Colonic mucosa (tissue), 4 donors: ENCODE results near the gene BIN2. TPM values are rescaled to one million over a fixed set of nuclear protein-coding genes. Genes with fewer than 3 reads are reported as not detected.

Experiments used
- DNase-seq: peaks from one replicate; pipeline ENCODE4 v3.0.0-alpha.2; 2020
- H3K27ac ChIP-seq: fragments of 200-600 bp; one replicate; pipeline ENCODE4 v1.8.0; 2021
- H3K27me3 ChIP-seq: fragments of 200-600 bp; one replicate; pipeline ENCODE4 v1.8.0; 2021
- H3K36me3 ChIP-seq: fragments of 200-600 bp; one replicate; pipeline ENCODE4 v1.8.0; 2021
- H3K4me1 ChIP-seq: fragments of 200-600 bp; one replicate; pipeline ENCODE4 v1.8.0; 2021; ENCODE audit warnings: mild to moderate bottlenecking
- H3K4me3 ChIP-seq: fragments of 200-600 bp; one replicate; pipeline ENCODE4 v1.8.0; 2021
- H3K9ac ChIP-seq, 2 donors: one replicate each; pipeline ENCODE4 v1.7.0; 2013; ENCODE audit warnings: control low read depth in 2 of 2, low read depth in 2 of 2, low read length in 2 of 2
- H3K9me3 ChIP-seq: fragments of 200-600 bp; one replicate; pipeline ENCODE4 v1.8.0; 2021
- intact Hi-C: fragments of 100-400 bp; cut with DNase I; formaldehyde crosslinking; loops from one replicate; pipeline ENCODE4 v1.14.1; 2022
- total RNA-seq, 2 donors: library from RNA; stranded (reverse); fragmentation: NEBNext Ultra II Directional in 1 of 2; extraction: Animal tissue kit (Norgen Biotek cat#: 25700) in 1 of 2; gene quantifications; one replicate each; pipeline ENCODE4 v1.2.1, GENCODE V29; 2021
- TF ChIP-seq, protein P1 (sequence below): fragments of 200-600 bp; IDR thresholded peaks from one replicate; pipeline ENCODE4 v1.8.0; 2022; ENCODE audit warnings: antibody characterized with exemption, mild to moderate bottlenecking
- donor health status: healthy.
- donor health status: DM: no; HTN: no; CAD: no.
- donor health status: DM: no; HTN: no; CAD: no.

BIN2 gene
- total RNA-seq, 2 donors from 2014 or later: 6.7 to 6.8 TPM

DNA sequence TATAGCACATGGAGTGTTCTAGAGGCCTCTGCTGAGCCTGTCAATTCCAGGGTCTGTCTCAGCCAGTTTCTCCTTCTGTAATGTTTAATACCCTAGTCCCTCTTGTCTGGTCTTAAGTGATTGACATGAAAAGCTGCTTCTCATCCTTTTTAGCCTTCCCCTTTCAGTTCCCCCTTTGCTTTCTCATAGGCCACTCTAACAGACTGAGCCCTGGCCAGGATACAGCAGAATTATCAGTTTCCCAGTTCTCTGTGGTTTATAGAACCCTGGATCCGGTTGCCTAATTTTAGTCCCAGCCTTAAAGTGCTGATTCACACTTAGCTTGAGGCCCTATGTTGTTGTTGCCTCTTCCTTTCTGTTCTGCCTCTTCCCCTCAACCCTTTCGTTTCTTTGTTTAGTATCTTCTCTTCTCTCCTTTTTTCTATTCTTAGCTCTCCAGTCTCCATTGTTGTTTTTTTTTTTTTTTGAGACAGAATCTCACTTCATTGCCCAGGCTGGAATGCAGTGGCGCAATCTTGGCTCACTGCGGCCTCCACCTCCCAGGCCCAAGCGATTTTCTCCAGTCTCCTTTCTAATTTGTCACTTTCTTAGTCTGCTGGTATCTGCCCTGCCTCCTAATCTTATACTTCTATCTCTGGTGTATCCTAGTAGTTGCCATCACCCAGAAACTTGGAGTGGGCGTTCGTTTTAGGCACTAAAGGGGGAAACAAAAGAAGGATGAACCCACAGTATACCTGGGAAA lies 2.9 kb upstream of the BIN2 start:
- no peak overlapping the region for H3K9ac ChIP-seq
- no peaks in the 10 kb centered on the region for H3K27me3 ChIP-seq
- H3K36me3 ChIP-seq: no peaks in the 10 kb centered on the region
- no peaks in the 10 kb centered on the region for H3K9me3 ChIP-seq
- H3K27ac ChIP-seq: peak overlapping the region; percentile 24
- TF ChIP-seq, protein P1, sequence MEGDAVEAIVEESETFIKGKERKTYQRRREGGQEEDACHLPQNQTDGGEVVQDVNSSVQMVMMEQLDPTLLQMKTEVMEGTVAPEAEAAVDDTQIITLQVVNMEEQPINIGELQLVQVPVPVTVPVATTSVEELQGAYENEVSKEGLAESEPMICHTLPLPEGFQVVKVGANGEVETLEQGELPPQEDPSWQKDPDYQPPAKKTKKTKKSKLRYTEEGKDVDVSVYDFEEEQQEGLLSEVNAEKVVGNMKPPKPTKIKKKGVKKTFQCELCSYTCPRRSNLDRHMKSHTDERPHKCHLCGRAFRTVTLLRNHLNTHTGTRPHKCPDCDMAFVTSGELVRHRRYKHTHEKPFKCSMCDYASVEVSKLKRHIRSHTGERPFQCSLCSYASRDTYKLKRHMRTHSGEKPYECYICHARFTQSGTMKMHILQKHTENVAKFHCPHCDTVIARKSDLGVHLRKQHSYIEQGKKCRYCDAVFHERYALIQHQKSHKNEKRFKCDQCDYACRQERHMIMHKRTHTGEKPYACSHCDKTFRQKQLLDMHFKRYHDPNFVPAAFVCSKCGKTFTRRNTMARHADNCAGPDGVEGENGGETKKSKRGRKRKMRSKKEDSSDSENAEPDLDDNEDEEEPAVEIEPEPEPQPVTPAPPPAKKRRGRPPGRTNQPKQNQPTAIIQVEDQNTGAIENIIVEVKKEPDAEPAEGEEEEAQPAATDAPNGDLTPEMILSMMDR: no peak
- DNase-seq: no peak
- no peak overlapping the region for H3K4me3 ChIP-seq
- intact Hi-C loops: no loop called here
- no peaks in the 10 kb centered on the region for H3K4me1 ChIP-seq

DNA sequence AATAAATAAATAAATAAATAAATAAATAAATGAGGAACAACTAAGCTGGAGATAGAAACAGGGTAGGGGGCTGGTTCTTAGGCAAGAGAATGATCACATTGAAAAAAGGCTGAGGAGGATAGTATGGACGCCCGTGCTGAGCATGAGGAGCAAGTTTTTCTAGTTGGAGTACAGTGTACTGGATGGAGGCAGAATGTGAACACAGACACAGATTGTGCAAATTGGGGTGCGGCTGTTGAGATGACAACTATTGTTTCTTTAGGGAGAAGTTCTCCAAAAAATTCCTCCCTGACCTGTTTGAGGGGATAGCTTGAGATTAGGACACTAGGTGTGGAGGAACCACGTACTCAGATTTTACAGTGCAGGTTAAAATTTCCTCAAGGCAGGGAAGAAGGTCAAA lies 979 bp upstream of the BIN2 start:
- Histone ChIP-seq H3K9ac (no peak overlapping the region), H3K27me3 (no peaks in the 10 kb centered on the region), H3K4me3 (no peak overlapping the region), H3K36me3 (no peaks in the 10 kb centered on the region), H3K9me3 (no peaks in the 10 kb centered on the region), H3K4me1 (no peaks in the 10 kb centered on the region), H3K27ac (no peak overlapping the region)
- no peak for DNase-seq
- intact Hi-C loops: no loop called here
- TF ChIP-seq, protein P1: no peak

DNA sequence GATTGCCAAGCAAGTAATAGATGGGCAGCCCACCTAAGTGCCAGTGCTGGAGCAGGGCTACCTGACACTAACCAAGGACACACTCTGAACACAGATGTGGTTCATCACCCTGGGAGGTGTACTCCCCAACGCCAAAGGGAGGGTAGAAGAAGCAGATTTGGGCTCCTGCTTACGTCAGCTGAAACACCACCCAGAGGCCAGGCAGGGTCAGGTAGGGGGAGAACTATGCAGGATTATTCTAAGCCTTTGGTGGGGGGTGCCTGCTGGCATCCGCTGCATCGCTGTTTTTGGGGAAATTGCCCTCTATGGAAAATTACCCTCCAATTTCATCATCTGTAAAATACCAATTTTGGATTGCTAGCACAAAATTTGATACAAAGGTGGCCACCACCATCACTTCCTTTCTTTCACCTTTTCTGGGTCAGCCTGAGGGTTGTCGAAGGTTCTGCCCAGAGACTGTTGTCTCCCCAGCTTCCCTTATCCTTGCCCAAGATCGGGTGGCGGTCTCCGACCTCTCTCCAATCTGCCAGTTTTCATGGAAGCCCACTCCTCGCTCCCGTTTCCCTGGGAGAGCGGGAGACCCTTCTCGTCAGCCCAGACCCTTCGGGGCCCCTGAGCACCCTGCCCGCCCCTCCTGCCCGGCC lies 535 bp downstream of the BIN2 start:
- intact Hi-C loops: no loop called here
- no peak for DNase-seq
- H3K9me3 ChIP-seq: no peaks in the 10 kb centered on the region
- no peaks in the 10 kb centered on the region for H3K36me3 ChIP-seq
- H3K27me3 ChIP-seq: no peaks in the 10 kb centered on the region
- peak overlapping the region; percentile 75 for H3K27ac ChIP-seq
- TF ChIP-seq, protein P1: no peak
- H3K9ac ChIP-seq: peak overlapping the region; percentile 48 to 57
- H3K4me1 ChIP-seq: no peaks in the 10 kb centered on the region
- peak overlapping the region; percentile 31 for H3K4me3 ChIP-seq

DNA sequence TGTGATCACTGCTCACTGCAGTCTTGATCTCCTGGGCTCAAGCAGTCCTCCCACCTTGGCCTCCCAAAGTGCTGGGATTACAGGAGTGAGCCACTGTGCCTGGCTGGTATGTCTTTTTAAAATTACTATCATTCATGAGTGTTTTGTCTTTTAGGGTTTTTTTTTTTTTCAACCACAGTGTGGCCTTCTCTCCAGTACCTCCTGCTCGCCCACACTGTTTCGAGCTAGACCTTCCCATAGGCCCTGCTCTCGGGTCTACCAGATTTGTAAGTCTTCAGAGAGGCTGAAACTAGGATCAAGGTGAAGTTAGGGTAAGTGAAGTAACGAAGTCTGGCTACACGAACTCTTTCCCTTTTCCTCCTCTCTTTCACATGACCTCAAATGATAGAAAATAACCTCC lies 1.5 kb downstream of the BIN2 start:
- no peak for DNase-seq
- H3K9ac ChIP-seq: no peak overlapping the region
- H3K36me3 ChIP-seq: no peaks in the 10 kb centered on the region
- H3K9me3 ChIP-seq: no peaks in the 10 kb centered on the region
- TF ChIP-seq, protein P1: no peak
- intact Hi-C loops: no loop called here
- no peaks in the 10 kb centered on the region for H3K27me3 ChIP-seq
- peak overlapping the region; percentile 75 for H3K27ac ChIP-seq
- H3K4me3 ChIP-seq: no peak overlapping the region
- H3K4me1 ChIP-seq: no peaks in the 10 kb centered on the region

DNA sequence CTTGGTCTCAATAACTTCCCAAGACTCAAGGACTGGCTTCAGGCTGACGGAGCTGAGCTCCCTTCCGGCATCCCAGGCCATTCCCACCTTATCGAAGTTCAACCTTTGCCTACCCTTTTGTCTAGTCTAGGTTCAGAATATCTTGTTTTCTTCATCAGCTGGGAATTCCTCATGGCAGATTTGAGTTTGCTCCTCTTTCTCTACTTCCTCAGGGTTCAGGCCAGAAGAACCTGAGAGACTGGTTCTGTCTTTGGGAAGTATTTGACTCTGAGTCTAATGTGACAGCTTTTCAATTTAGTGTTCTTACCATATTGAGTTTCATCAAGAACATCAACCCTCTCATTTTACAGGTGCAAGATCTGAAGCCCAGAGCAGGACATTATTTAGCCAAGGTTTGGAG lies 2.1 kb downstream of the BIN2 start:
- H3K4me3 ChIP-seq: no peak overlapping the region
- intact Hi-C loops: no loop called here
- H3K9me3 ChIP-seq: no peaks in the 10 kb centered on the region
- H3K27me3 ChIP-seq: no peaks in the 10 kb centered on the region
- H3K9ac ChIP-seq: no peak overlapping the region
- TF ChIP-seq, protein P1: no peak
- H3K27ac ChIP-seq: no peak overlapping the region
- H3K4me1 ChIP-seq: no peaks in the 10 kb centered on the region
- no peak for DNase-seq
- no peaks in the 10 kb centered on the region for H3K36me3 ChIP-seq
